ENCODE data around the gene C16orf87.

C16orf87 gene

GRCh38 chr16:46848768-46849764 is 18.1 kb upstream of the C16orf87 start:
- Histone ChIP-seq H3K9me3 (ENCODE audit: control insufficient read depth, insufficient read depth, low read length) (no peaks in the 10 kb centered on the region), H3K79me2 (ENCODE audit: control insufficient read depth, low read length) (no peaks in the 10 kb centered on the region), H3K36me3 (ENCODE audit: control insufficient read depth, low read length) (no peaks in the 10 kb centered on the region), H3F3A (ENCODE audit: control insufficient read depth, insufficient read depth) (peaks cover 8% of the 10 kb centered on the region), H3K27me3 (ENCODE audit: control insufficient read depth, low read length) (no peaks in the 10 kb centered on the region), H4K20me1 (ENCODE audit: control insufficient read depth, insufficient read depth, low read depth, low read length) (no peaks in the 10 kb centered on the region), H3K4me1 (ENCODE audit: control insufficient read depth, low read length) (peaks cover 39% of the 10 kb centered on the region), H3K4me2 (ENCODE audit: low read length) (no peak overlapping the region), H3K27ac (ENCODE audit: low read depth, low read length) (no peak overlapping the region), H3K4me3 (ENCODE audit: low read length) (no peak overlapping the region), H3K9me2 (replicated peaks; ENCODE audit: control insufficient read depth, low read length) (no peaks in the 10 kb centered on the region)
- TF ChIP-seq CTCF (IDR thresholded peaks at IDR 0.05; ENCODE audit: low read depth, low read length, poor library complexity, severe bottlenecking) (no peak), EZH2phosphoT487 (IDR thresholded peaks at IDR 0.05; ENCODE audit: borderline replicate concordance, low read length) (no peak)

- peaks cover 4% of the 10 kb centered on the region for H3F3A ChIP-seq (ENCODE audit: control insufficient read depth, insufficient read depth)
- no peak overlapping the region for H3K4me2 ChIP-seq (ENCODE audit: low read length)
- peaks cover 18% of the 10 kb centered on the region for H3K4me1 ChIP-seq (ENCODE audit: control insufficient read depth, low read length)
- H4K20me1 ChIP-seq (ENCODE audit: control insufficient read depth, insufficient read depth, low read depth, low read length) = no peaks in the 10 kb centered on the region
- no peaks in the 10 kb centered on the region for H3K27me3 ChIP-seq (ENCODE audit: control insufficient read depth, low read length)
- H3K9me3 ChIP-seq (ENCODE audit: control insufficient read depth, insufficient read depth, low read length) = no peaks in the 10 kb centered on the region
- H3K79me2 ChIP-seq (ENCODE audit: control insufficient read depth, low read length) = no peaks in the 10 kb centered on the region
- H3K27ac ChIP-seq (ENCODE audit: low read depth, low read length) = no peak overlapping the region
- no peak overlapping the region for H3K4me3 ChIP-seq (ENCODE audit: low read length)
- H3K36me3 ChIP-seq (ENCODE audit: control insufficient read depth, low read length) = no peaks in the 10 kb centered on the region
- TF ChIP-seq CTCF (IDR thresholded peaks at IDR 0.05; ENCODE audit: low read depth, low read length, poor library complexity, severe bottlenecking) = no peak
- no peak for TF ChIP-seq EZH2phosphoT487 (IDR thresholded peaks at IDR 0.05; ENCODE audit: borderline replicate concordance, low read length)
- H3K9me2 ChIP-seq (replicated peaks; ENCODE audit: control insufficient read depth, low read length) = no peaks in the 10 kb centered on the region
Observed at GRCh38 chr16:46845952-46846351, 15.0 kb upstream of the C16orf87 start.

- no peak overlapping the region for H3K27ac ChIP-seq (ENCODE audit: low read depth, low read length)
- H3K9me2 ChIP-seq (replicated peaks; ENCODE audit: control insufficient read depth, low read length) = no peaks in the 10 kb centered on the region
- H3K79me2 ChIP-seq (ENCODE audit: control insufficient read depth, low read length) = no peaks in the 10 kb centered on the region
- no peaks in the 10 kb centered on the region for H3K36me3 ChIP-seq (ENCODE audit: control insufficient read depth, low read length)
- no peak for TF ChIP-seq EZH2phosphoT487 (IDR thresholded peaks at IDR 0.05; ENCODE audit: borderline replicate concordance, low read length)
- TF ChIP-seq CTCF (IDR thresholded peaks at IDR 0.05; ENCODE audit: low read depth, low read length, poor library complexity, severe bottlenecking) = no peak
- no peaks in the 10 kb centered on the region for H3K27me3 ChIP-seq (ENCODE audit: control insufficient read depth, low read length)
- no peaks in the 10 kb centered on the region for H3K9me3 ChIP-seq (ENCODE audit: control insufficient read depth, insufficient read depth, low read length)
- no peaks in the 10 kb centered on the region for H4K20me1 ChIP-seq (ENCODE audit: control insufficient read depth, insufficient read depth, low read depth, low read length)
- H3F3A ChIP-seq (ENCODE audit: control insufficient read depth, insufficient read depth) = peaks cover 10% of the 10 kb centered on the region; the same call in 1 of the 2 replicates
- H3K4me3 ChIP-seq (ENCODE audit: low read length) = no peak overlapping the region
- no peak overlapping the region for H3K4me2 ChIP-seq (ENCODE audit: low read length)
- peaks cover 6% of the 10 kb centered on the region for H3K4me1 ChIP-seq (ENCODE audit: control insufficient read depth, low read length)
Observed at GRCh38 chr16:46844771-46845170, 13.8 kb upstream of the C16orf87 start.

Data from DOHH2 (cell line).